Colon (tissue), 2 donors: Measurements from ENCODE around the gene RYR3.

Source experiments
- FAIRE-seq: peaks from 2 replicates; lab custom pipeline; 2012; peaks lifted over from hg19 to GRCh38; lab: Jason Lieb, UNC
- donor health status: control.
- donor health status: control.

Gene RYR3

GRCh38 chr15:33384307-33384706 lies 73.5 kb downstream of the RYR3 start:
- peak; percentile 68 for FAIRE-seq

GRCh38 chr15:33392453-33392852 lies 81.7 kb downstream of the RYR3 start:
- no peak for FAIRE-seq

DNA sequence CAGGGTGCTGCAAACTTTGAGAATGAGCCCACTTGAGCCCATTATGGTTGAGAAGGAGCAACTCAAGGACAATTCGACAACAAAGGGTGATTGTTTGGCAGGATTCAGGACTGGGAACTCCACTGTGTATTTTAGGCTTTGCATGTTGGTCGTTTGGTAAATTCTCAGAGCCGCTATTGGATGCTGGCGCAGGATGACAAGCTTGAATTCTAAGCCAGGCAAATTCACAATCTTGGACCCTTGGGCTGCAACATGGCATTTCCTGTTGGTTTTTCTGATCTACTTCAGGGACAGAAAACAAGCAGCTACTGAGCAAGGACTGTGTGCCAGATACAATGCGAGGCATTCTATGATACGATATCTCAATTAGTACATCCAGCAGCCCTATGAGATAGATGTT lies 82.8 kb downstream of the RYR3 start:
- no peak for FAIRE-seq

- FAIRE-seq: no peak
These were observed 84.6 kb downstream of the RYR3 start for GRCh38 chr15:33395321-33395720.

DNA sequence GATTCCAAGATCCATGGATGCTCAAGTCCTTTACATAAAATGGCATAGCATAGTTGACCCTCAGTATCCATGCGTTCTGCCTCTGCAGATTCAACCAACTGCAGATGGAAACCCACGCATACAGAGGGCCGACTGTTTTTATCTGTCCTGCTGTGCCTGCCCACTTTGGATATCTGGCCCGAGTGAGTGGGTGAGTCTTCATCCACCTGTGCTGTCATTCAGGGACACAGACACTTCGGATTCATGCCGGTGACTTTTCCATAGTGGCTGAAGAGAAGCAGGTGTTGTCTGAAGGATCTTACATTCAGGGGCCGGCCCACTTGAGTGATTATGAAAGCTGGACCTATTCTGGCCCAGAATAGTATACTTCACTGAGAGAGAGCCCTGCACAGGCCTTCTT lies 85.1 kb downstream of the RYR3 start:
- FAIRE-seq: no peak

GRCh38 chr15:33396475-33396874 lies 85.7 kb downstream of the RYR3 start:
- no peak for FAIRE-seq

DNA sequence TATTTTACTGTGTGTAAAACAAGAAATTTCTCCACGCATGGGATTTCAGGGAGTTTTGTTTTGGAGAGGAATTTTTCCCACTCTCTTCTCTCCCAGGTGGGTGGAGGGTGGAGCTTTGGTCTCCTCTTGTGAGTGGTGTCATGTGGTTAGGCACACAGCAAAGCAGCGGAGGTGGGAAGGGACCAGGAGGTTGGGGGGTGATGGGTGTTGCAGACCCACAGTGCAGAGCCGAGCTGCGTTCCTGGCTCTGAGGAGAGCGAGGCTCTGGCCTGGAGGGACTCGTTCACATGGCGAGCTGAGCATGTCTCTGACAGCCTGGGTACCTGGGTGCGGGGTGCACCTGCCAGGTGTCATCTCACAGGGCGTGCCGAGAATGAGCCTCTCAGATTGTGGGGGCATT lies 87.8 kb downstream of the RYR3 start:
- no peak for FAIRE-seq

- no peak for FAIRE-seq
These were observed 90.2 kb downstream of the RYR3 start for GRCh38 chr15:33400941-33401340.

DNA sequence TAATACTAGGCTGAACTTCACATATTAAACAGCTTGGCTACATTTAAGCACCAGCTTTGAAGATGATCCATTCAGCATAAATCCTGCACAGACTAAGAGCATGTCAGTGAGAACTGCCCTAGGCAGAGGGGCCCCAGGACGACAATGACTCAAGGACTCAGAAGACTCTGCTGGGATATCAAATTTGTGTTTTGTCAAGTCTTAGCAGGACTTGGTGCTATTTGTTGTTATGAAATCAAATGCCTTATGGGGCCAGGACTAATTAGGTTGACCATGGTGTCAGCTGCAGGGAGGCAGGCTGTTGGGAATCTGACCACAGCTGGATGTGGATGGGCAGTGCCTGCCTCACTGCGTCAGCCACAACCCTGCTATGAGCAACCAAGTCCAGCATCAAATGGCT lies 91.8 kb downstream of the RYR3 start:
- FAIRE-seq: no peak

GRCh38 chr15:33405096-33405495 lies 94.3 kb downstream of the RYR3 start:
- no peak for FAIRE-seq

DNA sequence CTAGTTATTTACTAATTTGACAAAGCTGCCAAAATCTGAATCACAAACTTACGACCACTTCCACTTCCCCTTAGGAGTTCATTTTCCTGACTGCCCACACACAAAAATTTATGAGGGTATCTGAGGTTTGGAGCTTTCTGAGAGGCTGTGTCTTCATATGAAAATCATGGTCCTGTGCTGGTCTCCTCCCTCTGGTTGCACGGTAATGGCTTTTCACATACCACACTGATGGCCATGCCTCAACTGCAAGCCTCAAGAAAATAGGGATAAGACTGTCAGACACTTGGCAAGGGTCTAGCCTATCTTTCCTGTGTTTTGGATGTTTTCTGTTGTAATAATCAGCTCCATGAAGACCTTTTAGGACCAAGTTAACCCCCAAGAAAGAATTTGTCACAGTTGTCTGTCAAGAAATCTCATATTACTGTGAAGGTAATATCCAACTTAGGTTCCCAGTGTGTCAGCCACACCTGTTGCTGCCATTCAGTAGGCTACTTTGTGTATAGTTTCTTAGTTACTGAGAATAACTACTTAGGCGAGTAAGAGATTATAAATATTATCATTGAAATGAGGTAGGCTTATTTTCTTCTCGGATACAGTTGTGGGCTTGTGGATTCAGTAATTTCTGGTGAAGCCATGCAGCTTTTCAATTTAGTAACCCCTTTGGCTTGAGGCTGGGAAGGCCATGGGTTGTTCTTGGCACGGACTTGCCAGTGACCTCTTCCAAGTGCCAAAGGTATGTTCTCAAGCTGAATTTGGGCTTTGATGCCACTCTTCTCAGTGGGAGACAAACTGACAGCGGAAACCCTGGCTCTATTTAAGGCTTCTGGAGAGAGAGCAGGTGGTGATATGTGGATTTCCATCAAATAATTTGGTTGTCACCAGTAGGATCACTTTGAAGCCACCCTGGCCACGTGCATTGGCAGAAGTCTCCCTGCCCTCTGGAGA lies 101.1 kb downstream of the RYR3 start:
- no peak for FAIRE-seq

DNA sequence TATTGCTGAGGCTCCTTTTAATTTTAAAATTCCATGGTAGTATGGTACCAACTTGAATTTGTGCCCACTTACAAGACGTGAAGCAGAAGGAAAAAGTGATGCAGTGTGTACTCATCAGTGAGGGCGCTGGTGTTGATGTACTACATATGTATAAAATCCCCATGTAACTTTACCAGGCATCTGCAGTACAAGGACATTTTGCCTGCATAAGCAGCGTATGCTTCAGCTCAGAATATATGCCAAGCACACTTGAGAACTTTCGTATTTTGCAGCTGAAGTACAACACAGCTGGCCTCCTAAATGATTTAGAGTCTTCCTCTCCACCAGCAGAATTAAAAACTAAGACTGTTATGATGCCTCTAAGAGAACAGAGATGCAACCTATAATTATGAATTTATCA lies 108.9 kb downstream of the RYR3 start:
- FAIRE-seq: no peak

- FAIRE-seq: no peak
These were observed 113.3 kb downstream of the RYR3 start for GRCh38 chr15:33424025-33424424.

DNA sequence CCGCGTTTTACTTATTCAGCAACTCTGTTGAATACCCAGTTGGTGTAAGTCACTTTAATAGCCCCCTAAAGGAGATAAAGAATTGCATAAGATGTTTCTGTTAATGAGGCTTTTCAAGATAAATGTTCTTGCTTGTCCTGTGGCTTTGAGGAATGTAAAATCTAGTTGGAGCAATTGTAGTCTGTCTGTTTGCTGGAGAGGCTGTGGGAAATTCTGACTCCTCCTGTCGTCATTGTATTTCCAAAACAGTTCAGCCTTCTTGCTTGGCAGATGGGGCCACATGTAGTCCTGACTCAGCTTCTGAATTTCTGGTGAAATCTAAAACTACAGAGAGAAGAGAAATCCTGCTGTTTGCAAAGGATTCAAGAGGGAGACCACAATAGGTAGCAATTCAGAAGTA lies 114.4 kb downstream of the RYR3 start:
- FAIRE-seq: no peak

DNA sequence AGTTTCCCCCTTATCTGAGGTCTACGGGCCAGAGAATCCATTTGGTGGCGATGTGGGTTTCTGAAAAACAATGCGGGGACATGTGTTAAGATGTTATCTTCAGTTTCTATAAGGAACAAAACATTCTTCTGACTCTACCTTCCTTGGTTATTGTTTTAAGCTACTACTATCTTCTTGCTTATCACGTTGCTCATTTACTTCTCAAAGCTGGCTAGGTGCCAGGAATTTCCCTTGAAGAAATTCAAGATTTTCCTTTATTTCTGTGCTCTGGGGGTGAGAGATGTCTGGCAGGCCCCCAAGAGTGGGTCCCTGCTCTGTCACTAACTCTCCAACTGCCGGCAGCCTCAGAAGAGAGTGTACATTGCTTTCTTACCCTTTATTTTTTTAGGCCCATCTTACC lies 119.8 kb downstream of the RYR3 start:
- no peak for FAIRE-seq

DNA sequence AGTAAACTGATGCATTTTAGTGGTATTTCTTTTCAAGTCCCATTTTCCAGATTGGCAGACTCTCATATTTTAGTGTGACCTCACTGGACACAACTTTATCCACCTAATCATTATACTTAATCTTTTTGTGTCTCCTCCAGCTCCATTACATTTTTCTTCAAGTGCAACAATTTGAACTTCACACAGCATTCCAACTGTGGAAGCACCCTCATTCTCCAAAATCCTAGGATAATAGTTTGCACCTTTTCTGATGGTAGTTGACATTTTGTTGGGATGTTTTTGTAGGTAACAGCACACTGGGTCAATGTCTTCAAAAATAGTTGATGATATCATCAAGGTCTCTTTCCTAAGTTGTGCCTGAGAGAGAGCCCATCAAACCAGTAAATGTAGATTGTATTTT lies 123.1 kb downstream of the RYR3 start:
- no peak for FAIRE-seq

GRCh38 chr15:33438396-33438795 lies 127.6 kb downstream of the RYR3 start:
- no peak for FAIRE-seq

- FAIRE-seq: no peak
These were observed 130.1 kb downstream of the RYR3 start for GRCh38 chr15:33440900-33441299.

DNA sequence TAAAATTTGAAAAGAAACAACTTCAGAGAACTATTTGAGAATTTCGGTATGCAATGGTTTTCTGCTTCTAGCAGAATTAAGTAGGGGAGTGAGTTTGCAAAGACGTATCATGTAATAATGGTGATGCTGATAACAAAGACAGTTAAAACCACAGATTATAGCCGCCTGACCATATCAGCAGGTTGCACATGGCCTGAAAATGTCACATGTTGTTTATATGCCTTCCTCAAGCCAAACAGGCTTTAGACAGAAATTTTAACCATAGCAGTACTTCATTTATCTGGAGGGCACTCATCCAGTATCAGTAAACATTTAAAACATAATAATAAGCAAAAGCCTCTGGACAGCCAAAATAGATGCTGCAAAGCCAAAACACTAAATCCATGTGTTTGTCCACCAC lies 131.7 kb downstream of the RYR3 start:
- no peak for FAIRE-seq

- no peak for FAIRE-seq
These were observed 132.9 kb downstream of the RYR3 start for GRCh38 chr15:33443708-33444107.

DNA sequence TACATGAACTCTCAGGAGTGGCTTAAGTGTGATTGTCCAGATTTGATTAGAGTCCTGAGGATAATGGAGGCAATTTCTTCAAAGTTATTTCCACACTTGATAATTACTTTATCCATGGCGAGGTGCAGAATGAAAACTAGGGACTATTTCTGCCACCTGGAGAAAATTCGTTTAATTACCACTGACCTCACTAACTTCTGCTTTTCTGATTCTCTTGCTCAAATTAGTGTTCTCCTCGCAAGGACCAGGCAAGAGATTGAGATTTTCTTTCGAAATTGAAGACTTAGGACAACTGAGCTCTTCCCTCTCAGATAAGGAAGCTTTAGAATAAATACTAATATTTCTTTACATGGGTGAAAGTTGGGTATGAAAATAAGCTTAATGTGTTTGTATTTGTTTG lies 135.2 kb downstream of the RYR3 start:
- FAIRE-seq: no peak

DNA sequence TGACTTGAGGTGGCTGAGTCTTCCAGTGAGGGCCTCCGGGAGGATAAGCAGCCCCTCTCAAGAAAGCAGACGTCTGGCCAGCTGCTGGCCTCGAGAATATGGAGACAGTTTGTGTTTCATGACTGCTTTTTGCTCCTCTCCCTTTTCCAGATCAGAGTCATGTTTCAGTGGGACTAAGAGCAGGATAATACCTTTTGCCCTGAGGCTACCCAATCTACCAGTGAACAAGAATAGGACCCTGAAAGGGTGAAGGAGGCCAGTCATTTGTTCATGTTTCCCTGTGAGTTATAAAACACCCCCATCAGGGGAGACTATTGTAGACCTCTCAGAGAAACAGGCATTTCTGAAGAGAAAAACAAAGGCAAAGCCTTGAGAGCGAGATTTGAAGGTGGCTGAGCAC lies 137.4 kb downstream of the RYR3 start:
- FAIRE-seq: no peak

DNA sequence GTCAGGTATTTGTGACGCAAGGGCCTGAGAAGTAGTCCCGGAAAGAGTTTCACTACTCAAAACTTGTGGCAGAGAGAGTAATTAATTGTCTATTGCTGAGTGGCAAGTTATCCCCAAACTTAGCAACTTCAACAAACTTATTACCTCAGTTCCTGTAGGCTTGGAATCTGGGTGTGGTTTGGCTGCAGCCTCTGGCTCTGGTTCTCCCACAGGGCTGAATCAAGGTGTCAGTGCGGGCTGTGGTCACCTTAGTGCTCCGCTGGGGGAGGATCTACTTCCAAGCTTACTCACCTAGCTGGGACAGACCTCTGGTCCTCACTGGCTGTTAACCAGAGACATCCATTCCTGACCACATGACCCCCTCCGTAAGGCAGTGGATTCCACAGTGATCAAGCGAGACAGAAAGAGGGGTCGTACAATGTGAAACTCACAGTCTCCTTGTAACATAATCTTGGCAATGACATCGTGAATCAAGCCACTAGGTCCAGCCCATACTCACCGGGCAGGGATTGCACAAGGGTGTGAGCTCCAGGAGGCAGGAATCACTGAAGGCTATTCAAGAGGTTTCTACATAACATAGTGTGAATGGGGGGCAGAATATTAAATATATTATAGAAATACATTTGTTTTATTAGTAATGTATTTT lies 138.3 kb downstream of the RYR3 start:
- no peak for FAIRE-seq

GRCh38 chr15:33449810-33450209 lies 139.0 kb downstream of the RYR3 start:
- no peak for FAIRE-seq
